Prostate gland (tissue), 2 donors: ENCODE results near the gene HCK.

Experiments used
- POLR2A ChIP-seq: fragments of 450-650 bp; IDR thresholded peaks from one replicate; pipeline ENCODE4 v1.6.1; 2016; ENCODE audit warnings: antibody characterized with exemption, mild to moderate bottlenecking
- TF ChIP-seq, protein P1 (sequence below), 4 experiments: fragments of 200-600 bp in 2 of 4; fragments of 450-650 bp in 2 of 4; sonication (generic) in 2 of 4; IDR thresholded peaks; 1 replicate in 3 of 4; 2 replicates in 1 of 4; pipeline ENCODE4 v1.5.1; 2016 to 2019; ENCODE audit warnings: antibody characterized with exemption in 4 of 4, mild to moderate bottlenecking in 2 of 4, moderate library complexity in 2 of 4

DNA sequence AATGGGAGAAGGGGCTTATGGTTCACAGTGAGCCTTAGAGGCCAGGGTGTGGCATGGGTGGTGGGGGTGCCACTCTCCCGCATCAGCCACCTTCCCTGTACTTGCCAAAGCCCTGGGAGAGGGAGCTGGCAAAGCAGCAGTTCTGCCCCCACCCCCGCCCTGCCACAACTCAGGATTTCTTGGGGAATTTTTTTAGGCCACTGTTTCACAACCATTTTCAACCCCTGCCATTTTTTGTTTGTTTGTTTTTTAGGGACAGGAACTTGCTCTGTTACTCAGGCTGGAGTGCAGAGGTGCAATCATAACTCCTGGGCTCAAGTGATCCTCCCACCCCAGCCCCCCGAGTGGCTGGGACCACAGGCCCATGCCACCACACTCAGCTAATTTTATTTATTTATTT lies 35.0 kb downstream of the HCK start:
- TF ChIP-seq, protein P1, sequence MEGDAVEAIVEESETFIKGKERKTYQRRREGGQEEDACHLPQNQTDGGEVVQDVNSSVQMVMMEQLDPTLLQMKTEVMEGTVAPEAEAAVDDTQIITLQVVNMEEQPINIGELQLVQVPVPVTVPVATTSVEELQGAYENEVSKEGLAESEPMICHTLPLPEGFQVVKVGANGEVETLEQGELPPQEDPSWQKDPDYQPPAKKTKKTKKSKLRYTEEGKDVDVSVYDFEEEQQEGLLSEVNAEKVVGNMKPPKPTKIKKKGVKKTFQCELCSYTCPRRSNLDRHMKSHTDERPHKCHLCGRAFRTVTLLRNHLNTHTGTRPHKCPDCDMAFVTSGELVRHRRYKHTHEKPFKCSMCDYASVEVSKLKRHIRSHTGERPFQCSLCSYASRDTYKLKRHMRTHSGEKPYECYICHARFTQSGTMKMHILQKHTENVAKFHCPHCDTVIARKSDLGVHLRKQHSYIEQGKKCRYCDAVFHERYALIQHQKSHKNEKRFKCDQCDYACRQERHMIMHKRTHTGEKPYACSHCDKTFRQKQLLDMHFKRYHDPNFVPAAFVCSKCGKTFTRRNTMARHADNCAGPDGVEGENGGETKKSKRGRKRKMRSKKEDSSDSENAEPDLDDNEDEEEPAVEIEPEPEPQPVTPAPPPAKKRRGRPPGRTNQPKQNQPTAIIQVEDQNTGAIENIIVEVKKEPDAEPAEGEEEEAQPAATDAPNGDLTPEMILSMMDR (IDR thresholded peaks at IDR 0.05): no peak
- TF ChIP-seq POLR2A: no peak
